Measurements from ENCODE around the gene EMILIN1.

DNA sequence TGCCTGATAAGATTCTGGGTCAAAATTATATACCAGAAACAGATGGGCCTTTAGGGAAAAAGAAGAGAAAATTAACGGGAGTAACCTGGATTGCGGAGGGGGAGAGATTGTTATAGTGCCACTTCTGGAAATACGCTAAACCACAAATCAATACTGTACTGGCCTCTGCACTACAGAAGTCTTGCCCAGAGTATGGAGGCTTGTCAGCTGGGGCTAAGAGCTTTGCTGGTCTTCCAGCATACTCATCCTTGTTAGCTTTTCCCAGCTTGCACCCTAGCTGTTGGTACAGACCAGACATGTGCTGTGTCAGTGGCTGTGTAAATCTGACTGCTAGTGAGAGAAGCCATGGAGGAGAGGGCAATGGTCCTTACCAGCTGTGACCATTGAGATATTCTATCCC, 18.1 kb upstream of the EMILIN1 start:
- TF ChIP-seq, protein P1, sequence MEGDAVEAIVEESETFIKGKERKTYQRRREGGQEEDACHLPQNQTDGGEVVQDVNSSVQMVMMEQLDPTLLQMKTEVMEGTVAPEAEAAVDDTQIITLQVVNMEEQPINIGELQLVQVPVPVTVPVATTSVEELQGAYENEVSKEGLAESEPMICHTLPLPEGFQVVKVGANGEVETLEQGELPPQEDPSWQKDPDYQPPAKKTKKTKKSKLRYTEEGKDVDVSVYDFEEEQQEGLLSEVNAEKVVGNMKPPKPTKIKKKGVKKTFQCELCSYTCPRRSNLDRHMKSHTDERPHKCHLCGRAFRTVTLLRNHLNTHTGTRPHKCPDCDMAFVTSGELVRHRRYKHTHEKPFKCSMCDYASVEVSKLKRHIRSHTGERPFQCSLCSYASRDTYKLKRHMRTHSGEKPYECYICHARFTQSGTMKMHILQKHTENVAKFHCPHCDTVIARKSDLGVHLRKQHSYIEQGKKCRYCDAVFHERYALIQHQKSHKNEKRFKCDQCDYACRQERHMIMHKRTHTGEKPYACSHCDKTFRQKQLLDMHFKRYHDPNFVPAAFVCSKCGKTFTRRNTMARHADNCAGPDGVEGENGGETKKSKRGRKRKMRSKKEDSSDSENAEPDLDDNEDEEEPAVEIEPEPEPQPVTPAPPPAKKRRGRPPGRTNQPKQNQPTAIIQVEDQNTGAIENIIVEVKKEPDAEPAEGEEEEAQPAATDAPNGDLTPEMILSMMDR (IDR thresholded peaks at IDR 0.05), result no peak
- no peak for TF ChIP-seq POLR2A (IDR thresholded peaks at IDR 0.05)
